ENCODE data around the gene SLC13A5. TPM values are rescaled to one million over a fixed set of nuclear protein-coding genes. Genes with fewer than 3 reads are reported as not detected.

The SLC13A5 gene
- total and polyA plus RNA-seq, 10 of the 15 experiments (the other 5 are each of a cell fraction or from before 2014, with no cell fraction given): 0.23 TPM; not detected in 9

- Histone ChIP-seq H3K4me2 (ENCODE audit: control insufficient read depth, insufficient read depth) (no peak overlapping the region), H2AFZ (ENCODE audit: control insufficient read depth, low read depth, low read length) (no peak overlapping the region), H3K4me3 (no peak overlapping the region), H3K4me1 (ENCODE audit: control insufficient read depth, insufficient read depth, low read length) (peaks cover 5% of the 10 kb centered on the region; the same call in 1 of the 2 replicates), H3K9me3 (replicated peaks; ENCODE audit: control insufficient read depth, insufficient read depth, low read length) (no peaks in the 10 kb centered on the region), H3K27me3 (replicated peaks in 1 of 2; ENCODE audit: control insufficient read depth in 2 of 2, insufficient read depth in 2 of 2, low read length in 1 of 2) (no peaks in the 10 kb centered on the region), H3K36me3 (ENCODE audit: control insufficient read depth in 2 of 2, insufficient read depth in 2 of 2, low read length in 1 of 2) (peaks cover 0 to 12% of the 10 kb centered on the region in 2 experiments; a peak in 1 of 4 replicates), H3K79me2 (ENCODE audit: control insufficient read depth, insufficient read depth, low read length) (peaks cover 34% of the 10 kb centered on the region), H3K27ac (ENCODE audit: control insufficient read depth, insufficient read depth) (no peak overlapping the region), H4K20me1 (ENCODE audit: control insufficient read depth, insufficient read depth) (no peaks in the 10 kb centered on the region), H3K9ac (ENCODE audit: control insufficient read depth, insufficient read depth, low read length) (no peak overlapping the region)
- ChIA-PET POLR2A (no interaction called here), CTCF (no interaction called here), RAD21 (ENCODE audit: unreplicated experiment) (no interaction called here), SMC1A (ENCODE audit: uncharacterized antibody, unreplicated experiment) (no interaction called here)
- TF ChIP-seq POLR2A (IDR thresholded peaks at IDR 0.05; ENCODE audit: low read depth, low read length): no peak
- TF ChIP-seq, protein P1, sequence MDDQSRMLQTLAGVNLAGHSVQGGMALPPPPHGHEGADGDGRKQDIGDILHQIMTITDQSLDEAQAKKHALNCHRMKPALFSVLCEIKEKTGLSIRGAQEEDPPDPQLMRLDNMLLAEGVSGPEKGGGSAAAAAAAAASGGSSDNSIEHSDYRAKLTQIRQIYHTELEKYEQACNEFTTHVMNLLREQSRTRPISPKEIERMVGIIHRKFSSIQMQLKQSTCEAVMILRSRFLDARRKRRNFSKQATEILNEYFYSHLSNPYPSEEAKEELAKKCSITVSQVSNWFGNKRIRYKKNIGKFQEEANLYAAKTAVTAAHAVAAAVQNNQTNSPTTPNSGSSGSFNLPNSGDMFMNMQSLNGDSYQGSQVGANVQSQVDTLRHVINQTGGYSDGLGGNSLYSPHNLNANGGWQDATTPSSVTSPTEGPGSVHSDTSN (IDR thresholded peaks at IDR 0.05; ENCODE audit: insufficient replicate concordance, low read depth, low read length): no peak
- TF ChIP-seq NFXL1 (IDR thresholded peaks at IDR 0.05; ENCODE audit: borderline replicate concordance): no peak
- TF ChIP-seq NFYB (IDR thresholded peaks at IDR 0.05; ENCODE audit: insufficient read depth, low read depth, low read length): no peak
- TF ChIP-seq ZNF24 (IDR thresholded peaks at IDR 0.05): no peak
- TF ChIP-seq CHD4 (IDR thresholded peaks at IDR 0.05): no peak
- no peak for TF ChIP-seq EP300 (IDR thresholded peaks at IDR 0.05; ENCODE audit: borderline replicate concordance in 1 of 2, control insufficient read depth in 1 of 2, low read depth in 2 of 2, low read length in 2 of 2)
- TF ChIP-seq CHD2 (IDR thresholded peaks at IDR 0.05; ENCODE audit: borderline replicate concordance, low read depth, low read length): no peak
- no peak for TF ChIP-seq KDM1A (IDR thresholded peaks at IDR 0.05; ENCODE audit: borderline replicate concordance)
- TF ChIP-seq, protein P2, sequence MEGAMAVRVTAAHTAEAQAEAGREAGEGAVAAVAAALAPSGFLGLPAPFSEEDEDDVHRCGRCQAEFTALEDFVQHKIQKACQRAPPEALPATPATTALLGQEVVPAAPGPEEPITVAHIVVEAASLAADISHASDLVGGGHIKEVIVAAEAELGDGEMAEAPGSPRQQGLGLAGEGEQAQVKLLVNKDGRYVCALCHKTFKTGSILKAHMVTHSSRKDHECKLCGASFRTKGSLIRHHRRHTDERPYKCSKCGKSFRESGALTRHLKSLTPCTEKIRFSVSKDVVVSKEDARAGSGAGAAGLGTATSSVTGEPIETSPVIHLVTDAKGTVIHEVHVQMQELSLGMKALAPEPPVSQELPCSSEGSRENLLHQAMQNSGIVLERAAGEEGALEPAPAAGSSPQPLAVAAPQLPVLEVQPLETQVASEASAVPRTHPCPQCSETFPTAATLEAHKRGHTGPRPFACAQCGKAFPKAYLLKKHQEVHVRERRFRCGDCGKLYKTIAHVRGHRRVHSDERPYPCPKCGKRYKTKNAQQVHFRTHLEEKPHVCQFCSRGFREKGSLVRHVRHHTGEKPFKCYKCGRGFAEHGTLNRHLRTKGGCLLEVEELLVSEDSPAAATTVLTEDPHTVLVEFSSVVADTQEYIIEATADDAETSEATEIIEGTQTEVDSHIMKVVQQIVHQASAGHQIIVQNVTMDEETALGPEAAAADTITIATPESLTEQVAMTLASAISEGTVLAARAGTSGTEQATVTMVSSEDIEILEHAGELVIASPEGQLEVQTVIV (IDR thresholded peaks at IDR 0.05; ENCODE audit: borderline replicate concordance, partially characterized antibody): no peak
- TF ChIP-seq, protein P3, sequence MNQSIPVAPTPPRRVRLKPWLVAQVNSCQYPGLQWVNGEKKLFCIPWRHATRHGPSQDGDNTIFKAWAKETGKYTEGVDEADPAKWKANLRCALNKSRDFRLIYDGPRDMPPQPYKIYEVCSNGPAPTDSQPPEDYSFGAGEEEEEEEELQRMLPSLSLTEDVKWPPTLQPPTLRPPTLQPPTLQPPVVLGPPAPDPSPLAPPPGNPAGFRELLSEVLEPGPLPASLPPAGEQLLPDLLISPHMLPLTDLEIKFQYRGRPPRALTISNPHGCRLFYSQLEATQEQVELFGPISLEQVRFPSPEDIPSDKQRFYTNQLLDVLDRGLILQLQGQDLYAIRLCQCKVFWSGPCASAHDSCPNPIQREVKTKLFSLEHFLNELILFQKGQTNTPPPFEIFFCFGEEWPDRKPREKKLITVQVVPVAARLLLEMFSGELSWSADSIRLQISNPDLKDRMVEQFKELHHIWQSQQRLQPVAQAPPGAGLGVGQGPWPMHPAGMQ (IDR thresholded peaks at IDR 0.05; ENCODE audit: borderline replicate concordance): no peak
- TF ChIP-seq, protein P4, sequence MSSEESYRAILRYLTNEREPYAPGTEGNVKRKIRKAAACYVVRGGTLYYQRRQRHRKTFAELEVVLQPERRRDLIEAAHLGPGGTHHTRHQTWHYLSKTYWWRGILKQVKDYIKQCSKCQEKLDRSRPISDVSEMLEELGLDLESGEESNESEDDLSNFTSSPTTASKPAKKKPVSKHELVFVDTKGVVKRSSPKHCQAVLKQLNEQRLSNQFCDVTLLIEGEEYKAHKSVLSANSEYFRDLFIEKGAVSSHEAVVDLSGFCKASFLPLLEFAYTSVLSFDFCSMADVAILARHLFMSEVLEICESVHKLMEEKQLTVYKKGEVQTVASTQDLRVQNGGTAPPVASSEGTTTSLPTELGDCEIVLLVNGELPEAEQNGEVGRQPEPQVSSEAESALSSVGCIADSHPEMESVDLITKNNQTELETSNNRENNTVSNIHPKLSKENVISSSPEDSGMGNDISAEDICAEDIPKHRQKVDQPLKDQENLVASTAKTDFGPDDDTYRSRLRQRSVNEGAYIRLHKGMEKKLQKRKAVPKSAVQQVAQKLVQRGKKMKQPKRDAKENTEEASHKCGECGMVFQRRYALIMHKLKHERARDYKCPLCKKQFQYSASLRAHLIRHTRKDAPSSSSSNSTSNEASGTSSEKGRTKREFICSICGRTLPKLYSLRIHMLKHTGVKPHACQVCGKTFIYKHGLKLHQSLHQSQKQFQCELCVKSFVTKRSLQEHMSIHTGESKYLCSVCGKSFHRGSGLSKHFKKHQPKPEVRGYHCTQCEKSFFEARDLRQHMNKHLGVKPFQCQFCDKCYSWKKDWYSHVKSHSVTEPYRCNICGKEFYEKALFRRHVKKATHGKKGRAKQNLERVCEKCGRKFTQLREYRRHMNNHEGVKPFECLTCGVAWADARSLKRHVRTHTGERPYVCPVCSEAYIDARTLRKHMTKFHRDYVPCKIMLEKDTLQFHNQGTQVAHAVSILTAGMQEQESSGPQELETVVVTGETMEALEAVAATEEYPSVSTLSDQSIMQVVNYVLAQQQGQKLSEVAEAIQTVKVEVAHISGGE (CRISPR knock-in tag; IDR thresholded peaks at IDR 0.05): no peak
- ATAC-seq: no peak
- in situ Hi-C loops (cut with MboI) (no loop called here), intact Hi-C loops (cut with micrococcal nuclease; ENCODE audit: unreplicated experiment) (no loop called here)
- no peak for FAIRE-seq
- WGBS (ENCODE audit: insufficient coverage, insufficient replicate concordance, low lambda C conversion rate, missing lambda C conversion rate): 78% methylated on average over 5 of the region's 5 CpGs
- DNase-seq (ENCODE audit: low read depth, low spot score): no peak
- BruUV-seq (replicated peaks): no TSS peak
These were observed 69.6 kb downstream of the SLC13A5 start for GRCh38 chr17:6643451-6644125.
